K562 (cell line): Measurements from ENCODE around the gene PLCL2. TPM values are rescaled to one million over a fixed set of nuclear protein-coding genes. Genes with fewer than 3 reads are reported as not detected.

Experiments
- ATAC-seq: fragments of 200-7000 bp; cut with Tn5 transposase; 3 replicates; pipeline ENCODE4 v1.9.1; 2020; ENCODE audit warnings: moderate library complexity
- BruUV-seq: library from RNA; stranded (reverse); fragments of 400-500 nt; replicated peaks from 2 replicates; lab custom pipeline; 2021; lab: Mats Ljungman, UMichigan
- CTCF ChIA-PET: fragments of 300-600 bp; formaldehyde crosslinking; extraction: SDS; loops from one replicate; lab custom pipeline; 2021; ENCODE audit warnings: low intra/inter-chr PET ratio; lab: Yijun Ruan, JAX
- POLR2A ChIA-PET: fragments of 300-600, 350-650 bp; sonication (Branson Sonifier 250); formaldehyde crosslinking; extraction: SDS; loops from one replicate; lab custom pipeline; 2021; ENCODE audit warnings: antibody characterized with exemption, inconsistent platforms; lab: Yijun Ruan, JAX
- DNase-seq, 4 experiments: peaks; one replicate each; pipeline versions ENCODE4 v3.0.0 to v3.0.0-alpha.2; 2011 to 2018; ENCODE audit warnings: low spot score in 3 of 4, mixed read lengths in 3 of 4; ENCODE audit errors: extremely low read depth in 1 of 4
- FAIRE-seq: peaks from 2 replicates; lab custom pipeline; 2011; peaks lifted over from hg19 to GRCh38; lab: Jason Lieb, UNC
- H2AFZ ChIP-seq: 2 replicates; pipeline ENCODE4 v1.6.0; 2011; ENCODE audit warnings: low read depth, low read length, control low read depth, inconsistent platforms
- H3K27ac ChIP-seq: fragments of 200-600 bp; 3 replicates; pipeline ENCODE4 v1.8.0; 2011; ENCODE audit warnings: low read depth, mild to moderate bottlenecking, control low read depth, inconsistent platforms, low read length, moderate library complexity, mixed read lengths; ENCODE audit errors: extremely low read depth
- H3K27me3 ChIP-seq, 2 experiments: fragments of 300-600 bp in 1 of 2; 2 replicates in 1 of 2; 3 replicates in 1 of 2; pipeline versions ENCODE4 v1.6.0 to v1.8.0; 2011; ENCODE audit warnings: inconsistent platforms in 2 of 2, low read length in 2 of 2, mild to moderate bottlenecking in 1 of 2, mixed read lengths in 1 of 2, moderate library complexity in 1 of 2; ENCODE audit not compliant: control insufficient read depth in 2 of 2, insufficient read depth in 2 of 2
- H3K36me3 ChIP-seq: fragments of 300-600 bp; 3 replicates; pipeline ENCODE4 v1.8.0; 2011; ENCODE audit warnings: mild to moderate bottlenecking, low read length, inconsistent platforms; ENCODE audit not compliant: control insufficient read depth, insufficient read depth
- H3K4me1 ChIP-seq, 2 experiments: fragments of 200-600 bp in 1 of 2; replicated peaks in 1 of 2; 2 replicates in 1 of 2; 3 replicates in 1 of 2; pipeline versions ENCODE4 v1.5.1 to v1.8.0; 2011; ENCODE audit warnings: inconsistent platforms in 2 of 2, low read length in 2 of 2, mild to moderate bottlenecking in 1 of 2, mixed read lengths in 1 of 2, moderate library complexity in 1 of 2; ENCODE audit not compliant: control insufficient read depth in 2 of 2, insufficient read depth in 2 of 2
- H3K4me2 ChIP-seq: 2 replicates; pipeline ENCODE4 v1.6.1; 2011; ENCODE audit warnings: low read length, control low read depth, inconsistent platforms, mixed read lengths; ENCODE audit not compliant: insufficient read depth
- H3K4me3 ChIP-seq: fragments of 200-600 bp; sonication (generic), shearing (Covaris generic); 2 replicates; pipeline ENCODE4 v1.5.1; 2016; ENCODE audit warnings: control low read depth, inconsistent platforms
- H3K79me2 ChIP-seq: fragments of 200-600 bp; 3 replicates; pipeline ENCODE4 v1.8.0; 2011; ENCODE audit warnings: low read length, inconsistent platforms; ENCODE audit not compliant: control insufficient read depth, insufficient read depth
- H3K9ac ChIP-seq, 2 experiments: 2 replicates each; pipeline versions ENCODE4 v1.6.0 to v1.6.1; 2011; ENCODE audit warnings: low read depth in 2 of 2, low read length in 2 of 2, control low read depth in 1 of 2, inconsistent platforms in 1 of 2, mild to moderate bottlenecking in 1 of 2, mixed read lengths in 1 of 2; ENCODE audit not compliant: insufficient read depth in 1 of 2
- H3K9me1 ChIP-seq: one replicate; pipeline ENCODE4 v1.6.0; 2011; ENCODE audit warnings: inconsistent platforms, mild to moderate bottlenecking, low read length, moderate library complexity; ENCODE audit not compliant: control insufficient read depth, insufficient read depth
- H3K9me3 ChIP-seq: replicated peaks from 2 replicates; pipeline ENCODE4 v1.5.1; 2011; ENCODE audit warnings: low read depth, low read length, inconsistent platforms; ENCODE audit not compliant: control insufficient read depth, insufficient read depth
- H4K20me1 ChIP-seq: replicated peaks from 2 replicates; pipeline ENCODE4 v1.6.1; 2011; ENCODE audit warnings: low read length, inconsistent platforms, mixed read lengths; ENCODE audit not compliant: control insufficient read depth, insufficient read depth
- AFF4 ChIP-seq: sonication (generic); formaldehyde crosslinking; IDR thresholded peaks from 2 replicates; pipeline ENCODE4 v1.8.0; 2023; ENCODE audit warnings: mild to moderate bottlenecking, missing genetic modification reagents
- ETS1 ChIP-seq: conservative IDR thresholded peaks from 2 replicates; pipeline ENCODE4 v1.6.1; 2011; ENCODE audit warnings: low read depth, mild to moderate bottlenecking, low read length; ENCODE audit not compliant: control insufficient read depth
- PYGO2 ChIP-seq: fragments of 450-650 bp; IDR thresholded peaks from 2 replicates; pipeline ENCODE4 v1.6.1; 2016; ENCODE audit warnings: mild to moderate bottlenecking, missing genetic modification characterization, moderate library complexity, missing compliant biosample characterization
- SP1 ChIP-seq: sonication (generic); formaldehyde crosslinking; IDR thresholded peaks from 2 replicates; pipeline ENCODE4 v1.8.1; 2022; ENCODE audit warnings: mild to moderate bottlenecking, missing genetic modification reagents
- SPI1 ChIP-seq: IDR thresholded peaks from 2 replicates; pipeline ENCODE4 v1.6.1; 2011; ENCODE audit warnings: low read depth, low read length, control low read depth, borderline replicate concordance
- SRSF9 ChIP-seq: fragments of 200-400 bp; formaldehyde crosslinking; IDR thresholded peaks from 2 replicates; pipeline ENCODE4 v1.6.1; 2017; ENCODE audit warnings: low read depth, low read length, borderline replicate concordance
- ZKSCAN8 ChIP-seq: fragments of 200-800 bp; sonication (Bioruptor generic); IDR thresholded peaks from 2 replicates; pipeline ENCODE4 v1.6.1; 2016; ENCODE audit warnings: missing genetic modification characterization, missing compliant biosample characterization
- ZNF639 ChIP-seq, 2 experiments: fragments of 200-800 bp in 1 of 2; sonication (Bioruptor generic) in 1 of 2; sonication (generic) in 1 of 2; formaldehyde crosslinking in 1 of 2; IDR thresholded peaks in 1 of 2; conservative IDR thresholded peaks in 1 of 2; 2 replicates each; pipeline versions ENCODE4 v1.5.0 to v1.6.1; 2016 to 2020; ENCODE audit warnings: missing compliant biosample characterization in 1 of 2, missing genetic modification characterization in 1 of 2, missing genetic modification reagents in 1 of 2
- WGBS: fragments of 100-300 bp; shearing (Covaris generic); methylation state at CpG from one replicate; pipeline ENCODE4 v1.1.6; 2016; ENCODE audit warnings: low coverage, mixed read lengths; ENCODE audit not compliant: insufficient coverage; ENCODE audit errors: missing lambda C conversion rate; 5-methylcytosine and 5-hydroxymethylcytosine counted together
- in situ Hi-C: fragments of 300-500 bp; cut with MboI; formaldehyde crosslinking; loops from 4 replicates; pipeline ENCODE4 v1.15.0; 2018; ENCODE audit warnings: inconsistent platforms, mixed read lengths
- intact Hi-C: fragments of 100-400 bp; cut with micrococcal nuclease; formaldehyde crosslinking; loops from 2 replicates; pipeline ENCODE4 v1.14.2; 2022
- polyA plus RNA-seq, 8 experiments: library from polyadenylated mRNA; depleted of rRNA in 4 of 8; stranded (reverse) in 5 of 8; unstranded in 3 of 8; fragments of >200 nt; fragmentation: Nextera tagmentation in 2 of 8; fragmentation: Illumina TruSeq in 1 of 8; extraction: Ambion mirVana in 2 of 8; extraction: Trizol in 1 of 8; gene quantifications; 2 replicates each; pipeline versions ENCODE4 v1.2.1 to v1.2.3, GENCODE V29; 2011 to 2014; ENCODE audit warnings: inconsistent platforms in 1 of 8, missing spikeins in 1 of 8
- total RNA-seq, 7 experiments: library from RNA; depleted of rRNA in 6 of 7; stranded (reverse); fragments of >200 nt in 6 of 7; fragmentation: Illumina TruSeq in 2 of 7; extraction: Trizol in 2 of 7; gene quantifications; 2 replicates each; pipeline versions ENCODE4 v1.2.1 to v1.2.3, GENCODE V29; 2011 to 2021; ENCODE audit warnings: low replicate concordance in 1 of 7

The PLCL2 gene
- total and polyA plus RNA-seq, 9 of the 15 experiments (the other 6 are each of a cell fraction or from before 2014, with no cell fraction given), result 0.03 to 0.18 (median 0.11) TPM; not detected in 2

DNA sequence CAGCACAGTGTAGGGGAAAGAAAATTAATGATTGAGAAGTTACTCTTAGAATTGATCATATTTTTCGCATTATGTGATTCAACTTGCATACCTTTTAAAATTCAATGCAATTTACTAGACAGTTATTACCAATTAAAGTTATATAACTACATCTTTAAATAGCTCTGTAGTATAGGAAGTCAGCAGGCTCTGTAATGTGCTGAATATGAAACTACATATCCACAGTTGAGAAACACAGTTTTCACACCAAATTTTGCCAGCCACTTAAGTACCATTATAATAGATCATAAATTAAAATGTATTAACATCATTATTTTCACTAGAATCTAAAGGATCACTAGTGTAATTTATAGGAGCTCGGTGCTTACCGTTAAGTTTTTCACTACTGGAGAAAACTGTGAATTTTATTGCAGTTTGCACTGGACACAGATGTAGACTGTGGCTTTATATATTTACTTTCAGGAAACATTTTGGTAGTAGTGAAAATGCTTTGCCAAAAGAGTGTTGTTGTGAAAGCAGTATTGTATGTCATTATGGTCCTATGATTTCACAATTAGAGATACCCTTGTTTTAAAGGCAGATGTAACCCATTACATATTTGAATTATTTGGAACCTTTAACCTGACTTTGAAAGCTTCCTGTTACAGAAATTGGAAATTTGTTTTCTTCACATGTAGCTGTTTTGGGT is 113.6 kb downstream of the PLCL2 start:
- H3K4me2 ChIP-seq, result no peak overlapping the region
- WGBS, result 0% methylated on average over 3 of the region's 3 CpGs
- ATAC-seq, result no peak
- POLR2A ChIA-PET, result interaction anchor here (0.6 kb wide), 1 partner anchor 18 kb away, joined by 6 read pairs; no protein-coding TSS in a partner anchor
- H3K9ac ChIP-seq, result no peak overlapping the region
- TF ChIP-seq SP1 (CRISPR knock-in tag) (no peak), SRSF9 (no peak), ETS1 (no peak)
- no peak overlapping the region for H3K27ac ChIP-seq
- intact Hi-C loops, result no loop called here
- H3K4me3 ChIP-seq, result no peak overlapping the region
- DNase-seq, result no peak
- CTCF ChIA-PET, result no interaction called here
- no peaks in the 10 kb centered on the region for H3K27me3 ChIP-seq
- FAIRE-seq, result no peak
- H3K9me1 ChIP-seq, result no peaks in the 10 kb centered on the region
- no TSS peak for BruUV-seq
- no peaks in the 10 kb centered on the region for H3K36me3 ChIP-seq
- H3K4me1 ChIP-seq, result no peaks in the 10 kb centered on the region
- H4K20me1 ChIP-seq, result no peaks in the 10 kb centered on the region
- no peaks in the 10 kb centered on the region for H3K9me3 ChIP-seq
- H3K79me2 ChIP-seq, result no peaks in the 10 kb centered on the region
- in situ Hi-C loops, result no loop called here
- H2AFZ ChIP-seq, result no peak overlapping the region

GRCh38 chr3:16999161-16999560 is 114.4 kb downstream of the PLCL2 start:
- Histone ChIP-seq H3K9ac (no peak overlapping the region), H3K4me3 (no peak overlapping the region), H3K4me1 (no peaks in the 10 kb centered on the region), H3K4me2 (no peak overlapping the region), H3K36me3 (no peaks in the 10 kb centered on the region), H3K9me3 (no peaks in the 10 kb centered on the region), H3K9me1 (no peaks in the 10 kb centered on the region), H2AFZ (no peak overlapping the region), H3K79me2 (no peaks in the 10 kb centered on the region), H3K27me3 (no peaks in the 10 kb centered on the region), H3K27ac (no peak overlapping the region), H4K20me1 (no peaks in the 10 kb centered on the region)
- BruUV-seq, result no TSS peak
- ATAC-seq, result no peak
- intact Hi-C loops (no loop called here), in situ Hi-C loops (no loop called here)
- FAIRE-seq, result no peak
- WGBS, result 0% methylated on average over 2 of the region's 2 CpGs
- CTCF ChIA-PET, result no interaction called here
- POLR2A ChIA-PET, result no interaction called here
- no peak for DNase-seq
- TF ChIP-seq PYGO2 (tag) (no peak), ZKSCAN8 (CRISPR knock-in tag) (no peak), ZNF639 (CRISPR knock-in tag; conservative IDR thresholded peaks at IDR 0.05 in 1 of 2, IDR thresholded peaks at IDR 0.05 in 1 of 2) (no peak), AFF4 (CRISPR knock-in tag) (no peak), SPI1 (no peak)
